RCC 7860 (cell line): ENCODE data around the gene ITPR1.
A peak's percentile ranks its signal among the peaks of the same experiment; 100 is the strongest.
"Not testable (repeated sequence)": the region's sequence is repeated elsewhere in the genome, so short reads cannot be mapped to it uniquely, and the experiment has no call there.

Experiments used
- DNase-seq: peaks from one replicate; pipeline ENCODE4 v3.0.0-alpha.2; 2015; ENCODE audit warnings: low spot score
- FAIRE-seq: peaks from 2 replicates; lab custom pipeline; 2012; peaks lifted over from hg19 to GRCh38; lab: Jason Lieb, UNC

ITPR1 gene

DNA sequence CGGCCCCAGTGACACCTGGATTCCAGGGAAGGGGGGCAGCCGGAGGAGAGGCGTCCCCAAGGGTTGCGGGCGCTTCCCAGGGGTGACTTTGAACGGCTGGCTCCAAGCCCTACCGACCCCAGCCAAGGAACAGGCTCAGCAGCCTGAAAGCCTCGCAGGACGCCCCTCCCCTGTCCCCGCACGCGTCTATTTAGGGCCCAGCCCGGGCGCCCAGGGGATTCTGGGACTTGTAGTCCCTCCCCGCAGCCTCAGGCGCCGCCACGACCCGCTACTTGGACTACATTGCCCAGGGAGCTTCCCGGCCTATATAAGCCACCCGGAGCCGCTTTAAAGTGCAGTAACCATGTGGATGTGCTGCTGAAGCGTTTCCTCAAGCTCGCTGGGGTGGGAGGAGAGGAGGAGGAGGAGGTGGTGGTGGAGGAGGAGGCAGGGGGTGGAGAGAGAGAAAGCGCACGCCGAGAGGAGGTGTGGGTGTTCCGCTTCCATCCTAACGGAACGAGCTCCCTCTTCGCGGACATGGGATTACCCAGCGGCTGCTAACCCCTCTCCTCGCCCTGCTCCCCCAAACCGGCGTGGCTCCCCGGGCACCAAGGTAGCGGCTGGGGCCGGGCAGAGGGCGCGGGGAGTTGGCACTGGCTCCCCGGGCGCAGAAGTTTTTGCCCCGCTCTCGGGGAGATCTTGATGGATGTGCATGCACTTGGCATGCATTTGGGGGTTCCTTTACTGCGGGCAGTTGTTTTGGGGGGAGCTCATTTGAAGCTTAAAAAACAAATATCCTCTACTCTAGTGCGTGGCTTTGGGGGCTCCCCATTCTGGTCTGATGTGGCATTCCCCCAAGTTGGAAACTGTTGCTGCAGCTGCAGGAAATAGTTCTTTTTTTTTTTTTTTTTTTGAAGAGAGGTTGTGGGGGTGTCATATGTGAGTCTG is at the start of gene ITPR1:
ITPR1 (plus strand) TSS at position 335 of the 927 bp plus-strand sequence. CDS start 23,144 bp downstream, outside the sequence.
- peak; percentile 77 for FAIRE-seq
- DNase-seq, result peak; percentile 97

DNA sequence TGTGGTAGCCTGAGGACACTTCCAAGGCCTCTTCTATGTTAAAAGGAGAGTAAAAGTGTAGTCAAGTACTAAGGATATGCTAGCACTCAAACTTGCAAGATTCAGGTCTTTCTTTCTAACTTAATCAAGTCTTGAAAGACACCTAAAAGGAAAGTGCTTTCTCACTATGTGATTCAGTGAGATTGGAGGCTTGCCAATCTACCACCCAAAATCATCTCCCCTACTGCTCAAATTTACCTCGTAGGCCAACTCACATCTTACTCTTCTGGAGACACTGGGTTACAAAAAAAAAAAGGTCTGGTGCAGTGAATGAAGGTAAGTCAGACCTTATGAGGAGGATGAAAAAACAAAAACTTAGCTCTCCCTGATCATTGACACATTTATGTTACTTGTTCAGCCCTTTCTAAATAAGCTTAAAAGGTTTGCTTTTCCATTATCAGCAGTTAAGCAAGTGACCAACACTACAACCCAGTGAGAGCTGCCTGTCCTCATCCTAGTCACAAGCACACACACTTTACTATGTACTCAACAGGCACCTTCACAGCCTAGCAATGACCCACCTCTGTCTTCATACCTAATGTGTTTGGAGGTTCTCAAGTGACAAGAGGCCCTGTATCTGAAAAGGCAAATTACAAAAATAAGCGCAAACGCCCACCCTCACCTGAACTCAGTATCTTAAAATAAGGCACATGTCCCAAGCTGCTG is 45.7 kb upstream of the ITPR1 start:
- DNase-seq, result no peak
- no peak for FAIRE-seq

GRCh38 chr3:4448187-4448586 is 45.0 kb upstream of the ITPR1 start:
- FAIRE-seq, result no peak
- DNase-seq, result no peak

- no peak for DNase-seq
- no peak for FAIRE-seq
These were observed 43.9 kb upstream of the ITPR1 start for GRCh38 chr3:4449043-4449805.

DNA sequence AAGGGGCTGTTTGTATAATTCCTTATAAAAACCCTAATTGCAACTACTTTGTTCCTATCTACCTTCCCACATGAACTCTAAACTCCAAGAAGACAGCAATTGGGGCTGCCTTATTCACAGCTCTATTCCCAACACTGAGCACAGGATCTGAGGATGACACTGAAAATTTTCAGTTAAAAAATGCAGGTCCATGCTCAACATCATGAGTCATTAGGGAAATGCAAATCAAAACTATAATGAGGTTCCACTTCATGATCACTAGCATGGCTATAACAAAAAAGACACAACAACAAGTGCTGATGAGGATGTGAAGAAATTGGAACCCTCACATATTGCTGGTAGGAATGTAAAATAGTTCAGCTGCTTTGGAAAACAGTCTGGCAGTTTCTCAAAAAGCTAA is 39.0 kb upstream of the ITPR1 start:
- FAIRE-seq (no peak), DNase-seq (no peak)

GRCh38 chr3:4456780-4457179 is 36.4 kb upstream of the ITPR1 start:
- not testable (repeated sequence) for DNase-seq
- peak; percentile 78 for FAIRE-seq

DNA sequence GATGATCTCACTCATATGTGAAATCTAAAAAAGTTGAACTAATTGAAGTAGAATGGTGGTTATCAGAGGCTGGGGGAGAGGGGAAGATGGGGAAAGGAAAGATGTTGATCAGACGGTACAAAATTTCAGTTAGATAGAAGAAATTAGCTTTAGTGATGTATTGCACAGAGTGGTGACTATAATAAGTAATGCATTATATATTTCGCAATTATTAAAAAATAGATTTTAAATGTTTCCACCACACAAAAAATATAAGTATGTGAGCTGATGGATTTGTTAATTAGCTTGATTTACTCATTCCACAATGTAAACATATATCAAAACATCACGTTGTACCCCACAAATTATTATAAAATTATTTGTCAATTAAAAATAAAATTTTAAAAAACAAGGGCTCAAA is 34.2 kb upstream of the ITPR1 start:
- FAIRE-seq (no peak), DNase-seq (no peak)

GRCh38 chr3:4460334-4460733 is 32.8 kb upstream of the ITPR1 start:
- DNase-seq, result peak; percentile 23
- FAIRE-seq, result no peak

DNA sequence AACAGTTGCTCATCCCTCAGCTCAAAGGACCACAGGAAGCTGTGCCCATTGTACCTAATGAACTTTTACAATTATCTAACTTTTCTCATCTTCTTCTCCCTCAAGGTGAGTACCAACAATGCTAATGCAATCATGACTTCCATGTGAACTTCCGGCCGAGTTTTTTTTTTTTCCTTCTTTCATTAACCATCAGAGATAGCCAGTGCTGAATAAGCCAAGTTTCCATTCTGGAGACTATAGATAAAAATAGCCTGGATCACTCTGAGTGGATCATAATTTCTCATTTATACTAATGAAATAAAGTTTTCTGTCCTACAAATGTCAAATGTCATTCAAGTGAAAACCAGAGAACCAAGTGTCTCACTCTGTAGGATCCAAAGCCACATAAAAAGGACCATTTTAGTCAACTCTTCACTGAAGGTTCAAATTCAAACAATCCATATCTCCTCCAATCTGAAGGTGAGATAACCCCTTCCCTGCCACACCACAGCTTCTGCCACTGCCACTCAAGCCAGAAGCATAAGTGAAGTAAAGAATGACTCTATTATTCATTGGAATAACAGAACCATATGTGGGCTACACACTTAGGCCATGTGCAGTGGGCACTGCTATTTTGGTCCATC is 31.6 kb upstream of the ITPR1 start:
- FAIRE-seq, result no peak
- no peak for DNase-seq

- FAIRE-seq (no peak), DNase-seq (no peak)
These were observed 30.6 kb upstream of the ITPR1 start for GRCh38 chr3:4462369-4463040.

GRCh38 chr3:4464576-4464975 is 28.6 kb upstream of the ITPR1 start:
- DNase-seq (no peak), FAIRE-seq (no peak)

GRCh38 chr3:4466741-4467521 is 26.2 kb upstream of the ITPR1 start, which contains the start of gene SUMF1:
Gene SUMF1 (minus strand): TSS chr3:4467269. CDS start chr3:4467245, 24 bp downstream.
- peak; percentile 50 for DNase-seq
- no peak for FAIRE-seq

GRCh38 chr3:4467522-4467867 is 25.7 kb upstream of the ITPR1 start:
- FAIRE-seq (no peak), DNase-seq (no peak)

- DNase-seq, result no peak
- FAIRE-seq, result no peak
These were observed 21.2 kb upstream of the ITPR1 start for GRCh38 chr3:4471907-4472306.

GRCh38 chr3:4472312-4472711 is 20.8 kb upstream of the ITPR1 start:
- FAIRE-seq (no peak), DNase-seq (no peak)

- DNase-seq (no peak), FAIRE-seq (no peak)
These were observed 20.4 kb upstream of the ITPR1 start for GRCh38 chr3:4472766-4473165.

DNA sequence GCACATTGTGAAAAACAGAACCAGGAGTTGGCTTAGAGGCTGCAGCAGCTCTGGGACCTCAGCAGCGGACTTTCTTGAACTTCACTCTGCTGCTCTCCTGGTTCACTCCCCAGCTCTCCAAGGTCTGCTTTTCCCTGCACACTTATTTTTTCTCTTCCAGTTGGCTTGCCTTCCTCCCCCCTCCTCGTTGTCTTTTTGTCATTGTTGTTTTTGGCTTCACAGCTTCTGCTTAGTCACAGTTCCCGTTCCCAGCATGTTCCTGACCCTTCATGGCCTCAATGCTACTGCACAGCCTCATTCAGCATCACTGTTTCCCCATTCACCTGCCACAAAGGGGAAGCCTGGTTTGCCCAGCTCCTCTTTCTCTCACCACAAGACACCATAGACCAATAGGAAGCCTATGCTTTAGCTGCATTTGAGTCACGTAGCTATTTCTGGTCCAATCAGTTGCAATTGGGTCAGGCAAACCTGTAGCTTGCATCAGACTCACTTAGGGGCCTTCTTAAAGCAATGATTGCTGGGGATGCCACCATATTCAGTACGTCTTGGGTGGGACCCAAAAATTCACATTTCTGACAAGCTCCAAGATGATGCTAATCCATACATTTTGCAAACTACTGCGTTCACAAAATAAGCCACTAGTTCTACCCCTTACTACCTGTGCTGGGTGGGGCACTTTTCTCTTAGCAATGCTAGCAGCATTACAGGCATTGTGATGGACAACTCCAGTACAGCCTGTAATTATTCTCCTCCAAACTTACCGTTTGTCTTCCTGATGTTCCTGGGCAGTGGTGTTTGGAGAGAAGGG is 18.3 kb upstream of the ITPR1 start:
- FAIRE-seq, result peak; percentile 25
- peak; percentile 62 for DNase-seq

DNA sequence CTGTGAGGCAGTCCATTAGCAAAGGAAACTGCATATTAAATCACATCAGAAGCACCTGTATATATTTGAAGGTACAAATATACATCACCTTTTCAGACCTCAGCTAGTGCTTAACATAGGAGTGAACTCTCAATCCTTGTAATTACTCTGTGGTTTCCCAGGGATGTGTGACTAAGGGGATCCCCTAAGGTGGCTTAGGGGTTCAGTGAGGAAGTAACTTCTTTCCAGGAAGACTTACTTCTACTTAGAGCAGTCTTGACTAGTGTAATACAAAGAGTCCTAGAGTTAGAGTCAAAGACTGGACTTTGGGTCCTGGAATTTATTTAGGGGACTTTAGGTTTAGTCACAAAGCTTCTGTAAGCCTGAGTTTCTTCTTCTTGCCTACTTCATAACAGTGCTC is 17.3 kb upstream of the ITPR1 start:
- DNase-seq, result no peak
- FAIRE-seq, result no peak

- DNase-seq (no peak), FAIRE-seq (no peak)
These were observed 16.7 kb upstream of the ITPR1 start for GRCh38 chr3:4476496-4476895.
